T-helper 22 cell (primary cell): ENCODE results near the gene PFKFB2.

ENCODE experiments used
- DNase-seq: peaks from one replicate; pipeline ENCODE4 v3.0.0-alpha.2; 2020; ENCODE audit warnings: low read depth

PFKFB2 gene

GRCh38 chr1:207089627-207090355, 36.7 kb downstream of the PFKFB2 start:
- no peak for DNase-seq

- no peak for DNase-seq
These were observed 38.3 kb downstream of the PFKFB2 start for GRCh38 chr1:207091200-207091908.

- no peak for DNase-seq
These were observed 40.9 kb downstream of the PFKFB2 start for GRCh38 chr1:207093944-207094343.

GRCh38 chr1:207097871-207098324, 44.8 kb downstream of the PFKFB2 start:
- no peak for DNase-seq

- DNase-seq = no peak
These were observed 48.6 kb downstream of the PFKFB2 start for GRCh38 chr1:207101720-207102119.

GRCh38 chr1:207102146-207102545, 49.1 kb downstream of the PFKFB2 start:
- DNase-seq = no peak

GRCh38 chr1:207102659-207103058, 49.6 kb downstream of the PFKFB2 start:
- DNase-seq = no peak

- DNase-seq = no peak
These were observed 50.9 kb downstream of the PFKFB2 start, which contains the start of gene C4BPA for GRCh38 chr1:207103892-207104373. C4BPA (plus strand) TSS chr1:207104233; CDS start chr1:207113026, 8,793 bp downstream.

- no peak for DNase-seq
These were observed 55.9 kb downstream of the PFKFB2 start for GRCh38 chr1:207109004-207109403.

GRCh38 chr1:207112616-207113296, 59.7 kb downstream of the PFKFB2 start:
- no peak for DNase-seq

- DNase-seq = no peak
These were observed 62.2 kb downstream of the PFKFB2 start for GRCh38 chr1:207115269-207115668.

GRCh38 chr1:207124389-207124788, 71.3 kb downstream of the PFKFB2 start:
- DNase-seq = no peak

- DNase-seq = no peak
These were observed 75.4 kb downstream of the PFKFB2 start for GRCh38 chr1:207128336-207128921.

GRCh38 chr1:207129053-207129452, 76.0 kb downstream of the PFKFB2 start:
- no peak for DNase-seq
